GM12878 (cell line): ENCODE measurements around the gene UNK. TPM values are rescaled to one million over a fixed set of nuclear protein-coding genes. Genes with fewer than 3 reads are reported as not detected.

Source experiments
- ATF3 ChIP-seq: IDR thresholded peaks from 2 replicates; pipeline ENCODE4 v1.6.1; 2011; ENCODE audit warnings: low read depth, mild to moderate bottlenecking, low read length, moderate library complexity, borderline replicate concordance; ENCODE audit errors: extremely low read depth
- ATF7 ChIP-seq: fragments of 450-650 bp; IDR thresholded peaks from 2 replicates; pipeline ENCODE4 v1.6.1; 2016; ENCODE audit warnings: low read depth, mild to moderate bottlenecking
- CHD1 ChIP-seq: IDR thresholded peaks from 2 replicates; pipeline ENCODE4 v1.6.1; 2012; ENCODE audit warnings: low read depth, low read length, improper control_type of control experiment
- CTCF ChIP-seq, 3 experiments: IDR thresholded peaks in 2 of 3; conservative IDR thresholded peaks in 1 of 3; 2 replicates each; pipeline ENCODE4 v1.5.1; 2011; ENCODE audit warnings: low read depth in 3 of 3, low read length in 3 of 3, mild to moderate bottlenecking in 3 of 3, control low read depth in 2 of 3, moderate library complexity in 2 of 3, inconsistent platforms in 1 of 3, mixed read lengths in 1 of 3; ENCODE audit not compliant: control insufficient read depth in 2 of 3, insufficient read depth in 1 of 3; ENCODE audit errors: extremely low read depth in 1 of 3
- E4F1 ChIP-seq: fragments of 450-650 bp; IDR thresholded peaks from 2 replicates; pipeline ENCODE4 v1.6.1; 2018; ENCODE audit warnings: borderline replicate concordance, mild to moderate bottlenecking; ENCODE audit not compliant: partially characterized antibody
- GABPA ChIP-seq: IDR thresholded peaks from 2 replicates; pipeline ENCODE4 v1.6.1; 2014; ENCODE audit warnings: antibody characterized with exemption, low read depth, mild to moderate bottlenecking, inconsistent platforms
- HCFC1 ChIP-seq: fragments of 150-350 bp; IDR thresholded peaks from 2 replicates; pipeline ENCODE4 v1.6.1; 2014; ENCODE audit warnings: low read length
- IKZF2 ChIP-seq, 2 experiments: fragments of 450-650 bp; IDR thresholded peaks; 2 replicates each; pipeline ENCODE4 v1.6.1; 2017; ENCODE audit warnings: mild to moderate bottlenecking in 2 of 2, moderate library complexity in 2 of 2
- IRF4 ChIP-seq: IDR thresholded peaks from 2 replicates; pipeline ENCODE4 v1.6.1; 2011; ENCODE audit warnings: low read depth, low read length
- IRF5 ChIP-seq: fragments of 450-650 bp; IDR thresholded peaks from 2 replicates; pipeline ENCODE4 v1.6.1; 2017; ENCODE audit warnings: borderline replicate concordance
- KAT2A ChIP-seq: conservative IDR thresholded peaks from 2 replicates; pipeline ENCODE4 v1.6.1; 2011; ENCODE audit warnings: low read depth, low read length; ENCODE audit not compliant: control insufficient read depth
- MTA3 ChIP-seq: IDR thresholded peaks from 2 replicates; pipeline ENCODE4 v1.6.1; 2012; ENCODE audit warnings: low read length, inconsistent platforms, borderline replicate concordance
- POLR2A ChIP-seq: IDR thresholded peaks from 2 replicates; pipeline ENCODE4 v1.6.1; 2011; ENCODE audit warnings: low read depth, mild to moderate bottlenecking, low read length
- RELB ChIP-seq: fragments of 450-650 bp; IDR thresholded peaks from 2 replicates; pipeline ENCODE4 v1.6.1; 2017; ENCODE audit warnings: low read depth, mild to moderate bottlenecking, moderate library complexity
- TAF1 ChIP-seq: IDR thresholded peaks from 2 replicates; pipeline ENCODE4 v1.6.1; 2011; ENCODE audit warnings: mild to moderate bottlenecking, low read depth, low read length, borderline replicate concordance
- ZBED1 ChIP-seq: IDR thresholded peaks from 2 replicates; pipeline ENCODE4 v1.6.1; 2016; ENCODE audit warnings: borderline replicate concordance
- ZBTB40 ChIP-seq: fragments of 450-650 bp; IDR thresholded peaks from 2 replicates; pipeline ENCODE4 v1.6.1; 2016; ENCODE audit warnings: mild to moderate bottlenecking, moderate library complexity, borderline replicate concordance
- ZNF207 ChIP-seq: fragments of 450-650 bp; IDR thresholded peaks from 2 replicates; pipeline ENCODE4 v1.6.1; 2014; ENCODE audit warnings: antibody characterized with exemption, mild to moderate bottlenecking, borderline replicate concordance
- polyA plus RNA-seq, 11 experiments: library from polyadenylated mRNA; depleted of rRNA in 4 of 11; unstranded in 6 of 11; stranded (reverse) in 5 of 11; fragments of >200 nt; fragmentation: Nextera tagmentation in 4 of 11; fragmentation: Illumina TruSeq in 1 of 11; extraction: Ambion mirVana in 4 of 11; extraction: Trizol in 1 of 11; gene quantifications; 1 replicate in 1 of 11; 2 replicates in 10 of 11; pipeline versions ENCODE4 v1.2.1 to v1.2.3, GENCODE V29; 2011 to 2016; ENCODE audit warnings: inconsistent platforms in 2 of 11, missing spikeins in 2 of 11, low read depth in 1 of 11
- total RNA-seq, 4 experiments: library from RNA; depleted of rRNA in 3 of 4; stranded (reverse); fragments of >200 nt in 3 of 4; fragmentation: Illumina TruSeq in 1 of 4; extraction: Trizol in 1 of 4; gene quantifications; 2 replicates each; pipeline versions ENCODE4 v1.2.1 to v1.2.3, GENCODE V29; 2013 to 2021

Gene UNK
- total and polyA plus RNA-seq, 10 of the 15 experiments (the other 5 are each of a cell fraction or from before 2014, with no cell fraction given): 8.9 to 34.5 (median 27.3) TPM

- TF ChIP-seq CTCF (IDR thresholded peaks at IDR 0.05 in 2 of 3, conservative IDR thresholded peaks at IDR 0.05 in 1 of 3; ENCODE audit: control insufficient read depth in 2 of 3, extremely low read depth in 1 of 3, insufficient read depth in 1 of 3, low read depth in 3 of 3, low read length in 3 of 3) (no peak), POLR2A (no peak), KAT2A (no peak), HCFC1 (no peak), IRF4 (no peak), IRF5 (no peak), CHD1 (no peak), IKZF2 (IDR thresholded peaks at IDR 0.05) (no peak), MTA3 (no peak), GABPA (no peak), ATF7 (no peak), ZNF207 (no peak), ATF3 (no peak), TAF1 (no peak), ZBED1 (no peak), RELB (peak; percentile 63; the same call in 1 of the 2 replicates), ZBTB40 (peak; percentile 75), E4F1 (no peak)
Measured at GRCh38 chr17:75783803-75784472, 668 bp upstream of the UNK start (continued).
